Parathyroid adenoma (tissue), 2 donors: ENCODE data around the gene DCAF5.

Experiments used
- H2AFZ ChIP-seq: fragments of 300-600 bp; sonication (generic); one replicate; pipeline ENCODE4 v1.7.0; 2017; ENCODE audit warnings: antibody characterized with exemption, mild to moderate bottlenecking
- H3K27ac ChIP-seq: fragments of 300-600 bp; sonication (generic); one replicate; pipeline ENCODE4 v1.7.0; 2017
- H3K27me3 ChIP-seq: fragments of 300-600 bp; sonication (generic); one replicate; pipeline ENCODE4 v1.7.0; 2017; ENCODE audit warnings: low read length; ENCODE audit not compliant: control insufficient read depth, insufficient read depth
- H3K36me3 ChIP-seq: fragments of 300-600 bp; sonication (generic); one replicate; pipeline ENCODE4 v1.7.0; 2017; ENCODE audit warnings: low read length; ENCODE audit not compliant: control insufficient read depth, insufficient read depth
- H3K4me1 ChIP-seq: fragments of 300-600 bp; sonication (generic); one replicate; pipeline ENCODE4 v1.7.0; 2017; ENCODE audit warnings: control low read depth
- H3K4me2 ChIP-seq: fragments of 300-600 bp; sonication (generic); one replicate; pipeline ENCODE4 v1.7.0; 2017; ENCODE audit warnings: low read length
- H3K4me3 ChIP-seq: fragments of 300-600 bp; sonication (generic); one replicate; pipeline ENCODE4 v1.7.0; 2017; ENCODE audit warnings: low read depth, low read length
- H3K79me2 ChIP-seq: fragments of 300-600 bp; sonication (generic); one replicate; pipeline ENCODE4 v1.7.0; 2017; ENCODE audit warnings: control low read depth
- H3K9ac ChIP-seq: fragments of 300-600 bp; sonication (generic); one replicate; pipeline ENCODE4 v1.7.0; 2017; ENCODE audit warnings: mild to moderate bottlenecking
- H3K9me3 ChIP-seq: fragments of 300-600 bp; sonication (generic); one replicate; pipeline ENCODE4 v1.7.0; 2017; ENCODE audit warnings: low read length; ENCODE audit not compliant: control insufficient read depth
- TF ChIP-seq, protein P1 (sequence below): fragments of 300-600 bp; sonication (generic); IDR thresholded peaks from one replicate; pipeline ENCODE4 v1.7.0; 2017; ENCODE audit warnings: antibody characterized with exemption, mild to moderate bottlenecking
- donor health status: primary hyperparathyroidism.

Gene DCAF5

DNA sequence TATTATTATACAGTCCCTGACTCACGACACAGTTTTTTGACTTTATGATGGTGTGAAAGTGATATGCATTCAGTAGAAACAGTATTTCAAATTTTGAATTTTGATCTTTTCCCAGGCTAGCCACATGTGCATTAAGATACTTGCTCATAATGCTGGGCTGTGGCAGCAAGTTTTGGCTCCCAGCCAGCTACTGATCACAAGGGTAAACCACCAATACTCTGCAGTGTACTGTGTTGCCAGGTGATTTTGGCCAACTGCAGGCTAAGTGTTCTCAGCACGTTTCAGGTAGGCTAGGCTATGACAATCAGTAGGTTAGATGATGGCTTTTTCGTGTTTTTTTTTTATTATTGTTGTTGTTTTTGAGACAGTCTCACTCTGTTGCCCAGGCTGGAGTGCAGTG is 104.5 kb downstream of the DCAF5 start:
- no peaks in the 10 kb centered on the region for H3K79me2 ChIP-seq
- no peaks in the 10 kb centered on the region for H3K27me3 ChIP-seq
- H3K4me2 ChIP-seq = no peak overlapping the region
- H3K4me3 ChIP-seq = no peak overlapping the region
- H3K9me3 ChIP-seq = no peaks in the 10 kb centered on the region
- no peak overlapping the region for H3K27ac ChIP-seq
- no peak overlapping the region for H2AFZ ChIP-seq
- no peaks in the 10 kb centered on the region for H3K36me3 ChIP-seq
- no peak overlapping the region for H3K9ac ChIP-seq
- H3K4me1 ChIP-seq = peaks cover 29% of the 10 kb centered on the region
- TF ChIP-seq, protein P1, sequence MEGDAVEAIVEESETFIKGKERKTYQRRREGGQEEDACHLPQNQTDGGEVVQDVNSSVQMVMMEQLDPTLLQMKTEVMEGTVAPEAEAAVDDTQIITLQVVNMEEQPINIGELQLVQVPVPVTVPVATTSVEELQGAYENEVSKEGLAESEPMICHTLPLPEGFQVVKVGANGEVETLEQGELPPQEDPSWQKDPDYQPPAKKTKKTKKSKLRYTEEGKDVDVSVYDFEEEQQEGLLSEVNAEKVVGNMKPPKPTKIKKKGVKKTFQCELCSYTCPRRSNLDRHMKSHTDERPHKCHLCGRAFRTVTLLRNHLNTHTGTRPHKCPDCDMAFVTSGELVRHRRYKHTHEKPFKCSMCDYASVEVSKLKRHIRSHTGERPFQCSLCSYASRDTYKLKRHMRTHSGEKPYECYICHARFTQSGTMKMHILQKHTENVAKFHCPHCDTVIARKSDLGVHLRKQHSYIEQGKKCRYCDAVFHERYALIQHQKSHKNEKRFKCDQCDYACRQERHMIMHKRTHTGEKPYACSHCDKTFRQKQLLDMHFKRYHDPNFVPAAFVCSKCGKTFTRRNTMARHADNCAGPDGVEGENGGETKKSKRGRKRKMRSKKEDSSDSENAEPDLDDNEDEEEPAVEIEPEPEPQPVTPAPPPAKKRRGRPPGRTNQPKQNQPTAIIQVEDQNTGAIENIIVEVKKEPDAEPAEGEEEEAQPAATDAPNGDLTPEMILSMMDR = no peak

DNA sequence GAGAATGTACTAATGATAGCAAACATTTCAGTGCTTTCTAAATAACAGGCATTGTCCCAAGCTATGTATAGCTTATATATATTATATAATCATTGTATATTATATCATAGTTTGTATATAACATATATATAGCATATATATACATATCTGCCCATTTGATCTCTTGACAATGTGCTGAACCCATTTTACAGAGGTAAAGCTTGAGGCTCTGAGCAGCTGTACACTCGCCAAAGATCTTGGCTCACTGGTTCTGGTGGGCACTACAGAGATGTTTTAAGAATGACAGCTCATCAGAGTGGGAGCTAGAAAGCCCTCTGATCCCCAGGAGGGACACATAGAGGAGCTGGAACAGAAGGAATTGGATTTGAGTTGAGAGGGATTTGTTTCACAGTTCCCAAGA is 105.7 kb downstream of the DCAF5 start:
- no peak overlapping the region for H3K27ac ChIP-seq
- H3K4me1 ChIP-seq = peaks cover 23% of the 10 kb centered on the region

DNA sequence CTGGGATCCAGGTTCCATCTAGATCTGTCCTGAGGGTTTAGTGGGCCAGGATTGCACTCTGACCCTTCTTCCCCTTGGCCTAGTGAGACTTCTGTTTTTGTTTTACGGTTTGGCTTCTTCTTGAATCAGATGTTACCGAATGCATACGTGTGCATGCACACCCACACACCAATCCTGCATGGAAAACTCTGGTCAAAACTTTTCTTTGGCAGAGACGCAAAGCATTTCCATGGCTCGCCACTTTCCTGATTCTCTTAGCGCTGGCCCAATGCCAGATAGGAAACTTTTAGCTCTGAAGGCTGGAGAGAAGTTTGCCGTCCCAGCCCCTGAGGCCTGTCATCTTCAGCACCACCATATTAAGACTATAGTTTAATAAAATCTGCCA is 106.5 kb downstream of the DCAF5 start:
- no peak overlapping the region for H2AFZ ChIP-seq
- H3K27ac ChIP-seq = no peak overlapping the region
- no peaks in the 10 kb centered on the region for H3K79me2 ChIP-seq
- peaks cover 23% of the 10 kb centered on the region for H3K4me1 ChIP-seq
- no peaks in the 10 kb centered on the region for H3K36me3 ChIP-seq
- no peaks in the 10 kb centered on the region for H3K27me3 ChIP-seq
- H3K4me2 ChIP-seq = no peak overlapping the region
- no peak overlapping the region for H3K9ac ChIP-seq
- no peak overlapping the region for H3K4me3 ChIP-seq
- TF ChIP-seq, protein P1 = no peak
- no peaks in the 10 kb centered on the region for H3K9me3 ChIP-seq

More for the DNA sequence above, 105.7 kb downstream of the DCAF5 start:
- no peak overlapping the region for H3K4me2 ChIP-seq
- H3K9me3 ChIP-seq = no peaks in the 10 kb centered on the region
- no peak overlapping the region for H3K9ac ChIP-seq
- H3K36me3 ChIP-seq = no peaks in the 10 kb centered on the region
- H3K79me2 ChIP-seq = no peaks in the 10 kb centered on the region
- no peaks in the 10 kb centered on the region for H3K27me3 ChIP-seq
- H2AFZ ChIP-seq = no peak overlapping the region
- H3K4me3 ChIP-seq = no peak overlapping the region
- TF ChIP-seq, protein P1 = no peak

DNA sequence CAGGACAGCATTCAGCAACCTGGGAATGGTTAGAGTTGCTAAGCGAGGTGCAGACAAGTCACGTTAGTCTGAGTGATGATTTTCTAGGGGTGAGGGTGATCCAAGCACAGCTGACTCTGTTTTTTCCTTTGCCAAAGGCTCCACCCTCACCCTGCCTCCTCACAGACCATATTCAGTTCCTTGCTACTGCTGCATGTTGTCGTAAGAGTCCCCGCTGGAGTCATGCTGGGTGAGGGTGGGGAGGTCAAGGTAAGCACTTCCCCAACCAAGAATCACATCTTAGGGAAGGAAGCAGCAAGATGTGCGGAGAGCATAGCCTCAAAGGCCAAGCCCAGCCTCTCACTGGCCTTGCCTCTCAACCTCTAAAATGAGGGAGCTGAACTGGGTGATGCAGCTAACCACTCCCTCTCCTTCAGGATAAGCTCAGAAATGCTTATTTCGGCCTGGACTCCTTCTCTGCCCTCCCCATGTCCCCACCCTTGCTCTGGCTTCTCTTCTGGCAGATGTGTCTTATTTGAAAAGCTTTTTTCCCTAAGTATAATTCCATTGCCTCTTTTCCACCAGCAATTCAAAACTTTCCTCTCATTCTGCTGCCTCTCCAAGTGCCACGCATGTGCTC is 107.0 kb downstream of the DCAF5 start:
- TF ChIP-seq, protein P1 = no peak
- Histone ChIP-seq H3K9ac (no peak overlapping the region), H3K4me2 (no peak overlapping the region), H3K27ac (no peak overlapping the region), H2AFZ (no peak overlapping the region), H3K36me3 (no peaks in the 10 kb centered on the region), H3K79me2 (no peaks in the 10 kb centered on the region), H3K9me3 (no peaks in the 10 kb centered on the region), H3K27me3 (no peaks in the 10 kb centered on the region), H3K4me3 (no peak overlapping the region), H3K4me1 (peaks cover 18% of the 10 kb centered on the region)

DNA sequence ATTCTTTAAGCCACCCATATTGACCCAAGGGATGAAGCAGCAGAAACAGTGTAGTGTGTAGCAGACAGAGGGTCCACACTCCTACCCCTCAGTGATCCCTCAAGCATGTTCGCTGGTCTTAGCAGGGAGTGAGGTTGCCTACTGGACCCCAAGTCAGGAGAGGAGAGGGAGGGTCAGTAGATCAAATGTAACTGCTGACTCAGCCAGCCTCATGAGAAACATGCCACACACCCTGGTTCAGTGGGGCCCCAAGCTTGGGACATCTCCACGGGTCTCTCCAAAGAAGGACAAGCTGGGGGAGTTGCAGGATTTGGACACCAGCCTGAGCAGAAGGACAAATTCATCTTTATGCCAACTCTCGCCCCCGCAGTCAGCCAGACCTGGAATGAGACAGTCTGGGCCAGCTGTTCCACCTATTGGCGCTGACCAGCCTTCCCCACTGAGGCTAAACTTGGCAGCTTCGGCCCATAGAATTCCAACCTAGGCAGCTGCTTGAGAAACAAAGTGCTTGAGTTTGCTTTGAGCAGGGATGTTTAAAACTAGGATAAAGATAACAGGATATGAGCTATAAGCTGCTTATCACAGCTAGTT is 107.9 kb downstream of the DCAF5 start:
- Histone ChIP-seq H3K9ac (no peak overlapping the region), H2AFZ (no peak overlapping the region), H3K9me3 (no peaks in the 10 kb centered on the region), H3K4me1 (peaks cover 12% of the 10 kb centered on the region), H3K4me2 (no peak overlapping the region), H3K79me2 (no peaks in the 10 kb centered on the region), H3K4me3 (no peak overlapping the region), H3K27me3 (no peaks in the 10 kb centered on the region), H3K36me3 (no peaks in the 10 kb centered on the region), H3K27ac (no peak overlapping the region)
- TF ChIP-seq, protein P1 = no peak
